ENCODE data around the gene AHCYL2. TPM values are rescaled to one million over a fixed set of nuclear protein-coding genes. Genes with fewer than 3 reads are reported as not detected.

AHCYL2 gene
- total RNA-seq = 18.5 TPM
- 1 to 10 TPM; 6.2 to 10.0 (median 7.3) TPM for polyA plus RNA-seq

DNA sequence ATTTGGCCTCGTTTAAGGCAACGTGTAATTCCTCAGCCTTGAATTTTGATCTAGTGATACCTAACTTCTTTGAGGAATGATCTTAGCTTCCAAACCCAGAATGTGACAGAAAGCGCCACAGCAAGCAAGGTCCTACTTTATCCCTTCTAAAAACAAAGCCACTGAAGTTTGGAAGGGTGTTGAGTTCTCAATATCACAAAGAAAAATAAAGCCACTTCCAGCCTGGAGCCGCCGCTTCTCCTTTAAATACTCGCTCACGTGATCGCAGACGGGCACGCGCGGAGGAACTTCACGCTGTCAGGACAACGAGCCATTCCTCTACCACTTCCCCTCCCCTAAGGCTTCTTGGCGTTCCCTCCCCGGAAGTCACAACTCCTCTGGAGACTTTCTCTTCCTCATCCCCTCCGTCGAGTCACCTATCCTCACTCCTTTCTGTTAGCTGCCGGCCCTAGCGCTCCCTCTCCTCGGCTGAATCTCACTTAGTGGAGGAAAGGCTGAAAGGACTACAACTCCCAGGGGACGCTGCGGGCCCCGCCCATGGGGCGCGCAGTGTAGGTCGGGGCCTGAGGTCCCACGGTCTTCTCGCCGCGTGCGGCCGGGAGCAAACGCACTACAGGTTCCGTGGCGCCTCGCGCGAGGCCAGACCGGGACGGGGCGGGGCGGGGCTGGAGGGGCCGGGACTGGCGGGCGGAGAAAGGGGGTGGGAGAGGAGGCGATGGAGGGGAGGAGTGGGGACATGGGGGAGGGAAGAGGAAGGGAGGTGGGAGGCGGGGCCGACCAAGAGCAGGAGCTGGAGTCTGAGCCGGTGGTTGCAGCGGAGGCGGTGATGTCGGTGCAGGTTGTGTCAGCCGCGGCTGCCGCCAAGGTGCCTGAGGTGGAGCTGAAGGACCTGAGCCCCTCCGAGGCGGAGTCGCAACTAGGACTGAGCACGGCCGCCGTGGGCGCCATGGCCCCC, at the start of gene AHCYL2:
Gene AHCYL2 (plus strand): TSS at position 780 of the 955 bp plus-strand sequence.
- peak; percentile 95 to 99 (median 96) for DNase-seq
- Mint-ChIP-seq H3K27ac (peak within 1 kb of the TSS; percentile 95 to 96 (median 96)), H3K27me3 (peaks cover 8% of the 10 kb centered on the region), H3K36me3 (no peaks in the 10 kb centered on the region), H3K4me1 (peaks cover 15 to 46% (median 32%) of the 10 kb centered on the region in 4 donors), H3K4me3 (peak within 1 kb of the TSS; percentile 89 to 97 (median 96)), H3K9me3 (no peaks in the 10 kb centered on the region)
- no peaks in the 10 kb centered on the region for H3K27me3 ChIP-seq (ENCODE audit: control insufficient read depth, insufficient read depth, low read length)
- peaks cover 17% of the 10 kb centered on the region for H3K4me1 ChIP-seq (ENCODE audit: control insufficient read depth, insufficient read depth, low read length, poor library complexity, severe bottlenecking)
- H3K27ac ChIP-seq (ENCODE audit: insufficient read depth, low read length, poor library complexity, severe bottlenecking) = peak within 1 kb of the TSS; percentile 90
- H3K4me3 ChIP-seq (ENCODE audit: low read depth, low read length) = peak within 1 kb of the TSS; percentile 90
- ATAC-seq (ENCODE audit: low read depth in 2 of 2) = peak; percentile 95
- no peaks in the 10 kb centered on the region for H3K9me3 ChIP-seq (ENCODE audit: control insufficient read depth in 2 of 2, low read length in 2 of 2)
- no peaks in the 10 kb centered on the region for H3K36me3 ChIP-seq (ENCODE audit: control insufficient read depth, insufficient read depth, low read length)

DNA sequence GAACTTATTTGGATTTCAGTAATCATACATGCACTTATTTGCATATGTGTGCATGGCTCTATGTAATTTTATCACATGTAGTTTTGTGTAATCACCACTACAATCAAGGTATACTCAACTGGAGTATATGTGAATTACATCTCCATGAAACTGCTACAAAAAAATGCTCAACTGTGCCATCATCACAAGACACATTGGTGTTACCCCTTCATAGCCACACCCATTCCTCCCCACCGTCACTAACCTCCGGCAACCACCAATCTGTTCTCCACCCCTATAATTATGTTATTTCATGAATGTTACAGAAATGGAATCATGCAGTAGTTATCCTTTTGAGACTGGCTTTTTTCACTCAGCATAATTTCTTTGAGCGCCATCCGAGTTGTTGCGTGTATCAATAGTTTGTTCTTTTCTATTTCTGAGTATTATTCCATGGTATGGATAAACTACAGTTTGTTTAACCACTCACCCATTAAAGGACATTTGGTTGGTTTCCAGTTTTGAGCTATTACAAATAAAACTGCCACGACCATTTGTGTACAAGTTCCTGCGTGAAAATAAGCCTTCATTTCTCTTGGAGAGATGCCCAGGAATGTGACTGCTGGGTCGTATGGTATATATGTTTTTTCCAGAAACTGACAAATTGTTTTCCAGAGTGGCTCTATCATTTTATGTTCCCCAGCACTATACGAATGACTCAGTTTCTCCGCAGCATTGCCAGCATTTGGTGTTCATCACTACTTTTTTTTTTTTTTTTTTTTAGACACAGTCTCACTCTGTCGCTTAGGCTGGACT, 47.7 kb upstream of the AHCYL2 start:
- Histone ChIP-seq H3K36me3 (ENCODE audit: control insufficient read depth, insufficient read depth, low read length) (no peaks in the 10 kb centered on the region), H3K4me1 (ENCODE audit: control insufficient read depth, insufficient read depth, low read length, poor library complexity, severe bottlenecking) (no peaks in the 10 kb centered on the region), H3K27me3 (ENCODE audit: control insufficient read depth, insufficient read depth, low read length) (peaks cover 6% of the 10 kb centered on the region), H3K27ac (ENCODE audit: insufficient read depth, low read length, poor library complexity, severe bottlenecking) (no peak overlapping the region), H3K4me3 (ENCODE audit: low read depth, low read length) (no peak overlapping the region), H3K9me3 (ENCODE audit: control insufficient read depth in 2 of 2, low read length in 2 of 2) (no peaks in the 10 kb centered on the region)
- Mint-ChIP-seq H3K27ac (no peak overlapping the region), H3K27me3 (peaks cover 53% of the 10 kb centered on the region), H3K9me3 (peaks cover 0 to 6% (median 0%) of the 10 kb centered on the region in 7 donors), H3K4me3 (no peak overlapping the region), H3K36me3 (no peaks in the 10 kb centered on the region), H3K4me1 (no peaks in the 10 kb centered on the region)
- ATAC-seq (ENCODE audit: low read depth in 2 of 2) (no peak), DNase-seq (no peak)

DNA sequence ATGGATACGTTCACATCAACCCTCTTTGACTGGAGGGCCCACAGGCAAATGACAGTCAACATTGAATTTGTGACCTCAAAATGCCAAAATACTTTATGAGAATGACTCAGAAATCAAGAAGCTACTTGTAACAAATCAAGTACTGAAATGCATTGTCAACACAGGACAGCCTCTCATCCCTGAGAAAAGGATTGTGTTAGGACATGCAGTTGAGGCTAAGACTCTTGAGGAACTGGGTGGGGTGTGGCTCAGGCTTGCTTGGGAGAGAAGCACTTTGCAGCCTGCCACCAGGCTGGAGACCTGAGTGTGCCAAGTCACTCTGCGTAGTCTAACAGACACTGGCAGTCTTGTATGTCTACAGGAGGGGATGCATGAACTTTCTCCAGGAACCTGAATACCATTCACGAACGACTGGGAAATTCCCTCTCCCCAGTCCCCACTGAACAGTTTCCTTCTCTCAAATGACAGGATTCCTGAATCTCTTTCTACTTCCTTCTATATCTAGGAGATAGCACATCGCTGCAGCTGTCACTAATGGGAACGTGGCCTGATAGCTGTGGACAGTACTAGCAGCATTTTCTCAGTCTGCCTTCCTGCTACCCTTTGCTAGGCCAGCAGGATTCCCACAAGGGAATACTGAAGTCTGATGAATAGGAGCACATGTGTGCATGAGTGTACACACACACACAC, 39.7 kb upstream of the AHCYL2 start:
- H3K27ac ChIP-seq (ENCODE audit: insufficient read depth, low read length, poor library complexity, severe bottlenecking) = no peak overlapping the region
- Mint-ChIP-seq H3K4me1 (peaks cover 0 to 12% (median 5%) of the 10 kb centered on the region in 4 donors), H3K9me3 (peaks cover 0 to 1% (median 0%) of the 10 kb centered on the region in 7 donors), H3K27ac (no peak overlapping the region), H3K36me3 (peaks cover 4% of the 10 kb centered on the region), H3K4me3 (no peak overlapping the region), H3K27me3 (peaks cover 52% of the 10 kb centered on the region)
- H3K27me3 ChIP-seq (ENCODE audit: control insufficient read depth, insufficient read depth, low read length) = peaks cover 14% of the 10 kb centered on the region
- DNase-seq = no peak
- peaks cover 7% of the 10 kb centered on the region for H3K4me1 ChIP-seq (ENCODE audit: control insufficient read depth, insufficient read depth, low read length, poor library complexity, severe bottlenecking)
- ATAC-seq (ENCODE audit: low read depth in 2 of 2) = no peak
- no peaks in the 10 kb centered on the region for H3K9me3 ChIP-seq (ENCODE audit: control insufficient read depth in 2 of 2, low read length in 2 of 2)
- H3K36me3 ChIP-seq (ENCODE audit: control insufficient read depth, insufficient read depth, low read length) = no peaks in the 10 kb centered on the region
- H3K4me3 ChIP-seq (ENCODE audit: low read depth, low read length) = no peak overlapping the region

GRCh38 chr7:129186749-129187260, 38.0 kb upstream of the AHCYL2 start:
- Histone ChIP-seq H3K9me3 (ENCODE audit: control insufficient read depth in 2 of 2, low read length in 2 of 2) (no peaks in the 10 kb centered on the region), H3K4me1 (ENCODE audit: control insufficient read depth, insufficient read depth, low read length, poor library complexity, severe bottlenecking) (peaks cover 7% of the 10 kb centered on the region), H3K36me3 (ENCODE audit: control insufficient read depth, insufficient read depth, low read length) (no peaks in the 10 kb centered on the region), H3K27me3 (ENCODE audit: control insufficient read depth, insufficient read depth, low read length) (peaks cover 21% of the 10 kb centered on the region), H3K27ac (ENCODE audit: insufficient read depth, low read length, poor library complexity, severe bottlenecking) (no peak overlapping the region), H3K4me3 (ENCODE audit: low read depth, low read length) (no peak overlapping the region)
- Mint-ChIP-seq H3K27ac (no peak overlapping the region), H3K36me3 (peaks cover 4% of the 10 kb centered on the region), H3K9me3 (peaks cover 0 to 1% (median 0%) of the 10 kb centered on the region in 7 donors), H3K27me3 (peaks cover 61% of the 10 kb centered on the region), H3K4me3 (no peak overlapping the region), H3K4me1 (peaks cover 0 to 12% (median 5%) of the 10 kb centered on the region in 4 donors)
- DNase-seq (no peak), ATAC-seq (ENCODE audit: low read depth in 2 of 2) (no peak)

- H3K27ac Mint-ChIP-seq = peak overlapping the region in 1 of 3 donors; percentile 32
- no peak for DNase-seq
- Histone ChIP-seq H3K4me3 (ENCODE audit: low read depth, low read length) (no peak overlapping the region), H3K27ac (ENCODE audit: insufficient read depth, low read length, poor library complexity, severe bottlenecking) (no peak overlapping the region), H3K9me3 (ENCODE audit: control insufficient read depth in 2 of 2, low read length in 2 of 2) (no peaks in the 10 kb centered on the region), H3K36me3 (ENCODE audit: control insufficient read depth, insufficient read depth, low read length) (no peaks in the 10 kb centered on the region), H3K27me3 (ENCODE audit: control insufficient read depth, insufficient read depth, low read length) (peaks cover 24% of the 10 kb centered on the region), H3K4me1 (ENCODE audit: control insufficient read depth, insufficient read depth, low read length, poor library complexity, severe bottlenecking) (peaks cover 7% of the 10 kb centered on the region)
- H3K27me3 Mint-ChIP-seq = peaks cover 71% of the 10 kb centered on the region
- peaks cover 0 to 12% (median 5%) of the 10 kb centered on the region in 4 donors for H3K4me1 Mint-ChIP-seq
- peak overlapping the region; percentile 22 to 71 (median 64) for H3K4me3 Mint-ChIP-seq
- H3K9me3 Mint-ChIP-seq = peaks cover 0 to 2% (median 0%) of the 10 kb centered on the region in 7 donors
- peaks cover 4% of the 10 kb centered on the region for H3K36me3 Mint-ChIP-seq
- no peak for ATAC-seq (ENCODE audit: low read depth in 2 of 2)
Observed at GRCh38 chr7:129187681-129188371, 37.0 kb upstream of the AHCYL2 start.

DNA sequence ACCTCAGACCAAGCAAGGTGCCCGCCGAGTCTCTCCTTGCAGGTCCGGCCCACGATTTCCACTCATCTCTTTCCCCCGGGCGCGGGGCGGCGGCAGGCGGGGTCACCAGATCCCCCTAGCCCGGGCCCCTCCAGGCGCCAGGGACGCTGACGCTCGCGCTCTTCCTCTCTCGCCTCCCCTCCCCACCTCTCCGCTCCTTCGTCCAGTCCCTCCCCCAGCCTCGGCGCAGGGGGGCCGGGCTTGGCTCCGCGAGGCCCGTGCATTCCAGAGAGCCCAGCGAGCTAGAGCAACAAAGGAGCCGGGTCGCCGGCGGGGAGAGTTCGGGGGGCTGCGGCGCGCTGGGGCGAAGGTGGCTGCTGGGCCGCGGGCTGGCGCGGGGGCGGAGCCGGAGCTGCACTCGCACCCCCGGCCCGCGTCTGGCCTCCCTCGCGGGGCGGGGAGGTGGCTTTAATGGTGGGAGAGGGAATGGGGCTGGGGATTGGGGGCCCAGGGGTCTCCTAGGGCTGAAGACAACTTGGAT, 36.4 kb upstream of the AHCYL2 start, which contains the start of gene SMO:
Gene SMO (plus strand): TSS at position 262 of the 520 bp plus-strand sequence. CDS start 519 bp downstream, outside the sequence.
- no peak for DNase-seq

More for the DNA sequence above, 36.4 kb upstream of the AHCYL2 start, which contains the start of gene SMO:
- Mint-ChIP-seq H3K9me3 (peaks cover 0 to 2% (median 0%) of the 10 kb centered on the region in 7 donors), H3K27ac (peak within 1 kb of the TSS in 1 of 3 donors; percentile 32), H3K4me3 (peak within 1 kb of the TSS; percentile 22 to 71 (median 64)), H3K36me3 (peaks cover 4% of the 10 kb centered on the region), H3K4me1 (peaks cover 0 to 12% (median 5%) of the 10 kb centered on the region in 4 donors), H3K27me3 (peaks cover 77% of the 10 kb centered on the region)
- peak in 1 of 2 donors; percentile 31 for ATAC-seq (ENCODE audit: low read depth in 2 of 2)
- Histone ChIP-seq H3K9me3 (ENCODE audit: control insufficient read depth in 2 of 2, low read length in 2 of 2) (no peaks in the 10 kb centered on the region), H3K4me1 (ENCODE audit: control insufficient read depth, insufficient read depth, low read length, poor library complexity, severe bottlenecking) (peaks cover 7% of the 10 kb centered on the region), H3K36me3 (ENCODE audit: control insufficient read depth, insufficient read depth, low read length) (no peaks in the 10 kb centered on the region), H3K27ac (ENCODE audit: insufficient read depth, low read length, poor library complexity, severe bottlenecking) (no peak within 1 kb of the TSS), H3K27me3 (ENCODE audit: control insufficient read depth, insufficient read depth, low read length) (peaks cover 24% of the 10 kb centered on the region), H3K4me3 (ENCODE audit: low read depth, low read length) (no peak within 1 kb of the TSS)

Measured in CD4-positive, CD25-positive, alpha-beta regulatory T cell (primary cell).